AG10803 (cell line): ENCODE results near the gene ADAMTS20.

Source experiments
- DNase-seq: peaks from one replicate; pipeline ENCODE4 v3.0.0; 2010; ENCODE audit warnings: low read depth
- H3K4me3 ChIP-seq: 2 replicates; pipeline ENCODE4 v1.5.1; 2011; ENCODE audit warnings: mild to moderate bottlenecking, low read length, control low read depth
- TF ChIP-seq, protein P1 (sequence below): conservative IDR thresholded peaks from 2 replicates; pipeline ENCODE4 v1.5.1; 2011; ENCODE audit warnings: mild to moderate bottlenecking, low read length, control low read depth, inconsistent platforms

Gene ADAMTS20

DNA sequence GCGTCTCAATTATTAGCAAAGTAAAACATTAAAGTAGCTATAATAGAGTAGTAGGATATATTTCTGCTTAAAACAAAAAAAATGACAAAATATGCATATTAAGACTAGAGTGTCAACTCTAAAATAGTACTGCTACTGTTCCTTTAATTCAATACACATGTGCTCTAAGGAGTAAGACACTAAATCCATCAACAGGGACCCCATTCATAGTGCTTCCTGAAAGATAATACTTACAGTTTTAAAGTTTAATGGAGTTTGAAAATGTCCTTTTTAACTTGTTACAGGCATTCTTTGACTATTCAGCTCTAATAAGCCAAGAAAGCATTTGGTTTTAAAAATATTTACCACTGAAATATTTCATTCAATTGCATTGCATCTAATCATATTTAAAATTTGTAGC, 145.2 kb downstream of the ADAMTS20 start:
- TF ChIP-seq, protein P1, sequence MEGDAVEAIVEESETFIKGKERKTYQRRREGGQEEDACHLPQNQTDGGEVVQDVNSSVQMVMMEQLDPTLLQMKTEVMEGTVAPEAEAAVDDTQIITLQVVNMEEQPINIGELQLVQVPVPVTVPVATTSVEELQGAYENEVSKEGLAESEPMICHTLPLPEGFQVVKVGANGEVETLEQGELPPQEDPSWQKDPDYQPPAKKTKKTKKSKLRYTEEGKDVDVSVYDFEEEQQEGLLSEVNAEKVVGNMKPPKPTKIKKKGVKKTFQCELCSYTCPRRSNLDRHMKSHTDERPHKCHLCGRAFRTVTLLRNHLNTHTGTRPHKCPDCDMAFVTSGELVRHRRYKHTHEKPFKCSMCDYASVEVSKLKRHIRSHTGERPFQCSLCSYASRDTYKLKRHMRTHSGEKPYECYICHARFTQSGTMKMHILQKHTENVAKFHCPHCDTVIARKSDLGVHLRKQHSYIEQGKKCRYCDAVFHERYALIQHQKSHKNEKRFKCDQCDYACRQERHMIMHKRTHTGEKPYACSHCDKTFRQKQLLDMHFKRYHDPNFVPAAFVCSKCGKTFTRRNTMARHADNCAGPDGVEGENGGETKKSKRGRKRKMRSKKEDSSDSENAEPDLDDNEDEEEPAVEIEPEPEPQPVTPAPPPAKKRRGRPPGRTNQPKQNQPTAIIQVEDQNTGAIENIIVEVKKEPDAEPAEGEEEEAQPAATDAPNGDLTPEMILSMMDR, result no peak
- no peak for DNase-seq

DNA sequence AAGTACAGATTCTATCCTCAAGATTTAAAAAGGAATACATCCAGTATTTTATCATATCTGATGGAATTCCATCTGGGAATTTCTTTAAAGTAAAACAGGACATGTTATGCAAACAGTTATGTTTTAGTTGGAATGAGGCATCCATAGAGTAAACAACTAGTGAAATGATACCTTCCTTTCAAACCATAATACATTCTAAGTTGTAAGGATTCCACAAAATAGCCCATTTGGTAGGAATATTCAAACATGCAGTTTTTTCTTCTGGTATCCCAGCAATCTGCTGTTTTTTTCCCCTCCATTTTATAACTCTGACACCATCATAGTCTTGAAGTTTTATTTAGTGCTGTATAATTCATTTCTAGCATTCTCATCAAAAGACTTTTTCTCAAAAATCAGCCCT, 149.6 kb downstream of the ADAMTS20 start:
- TF ChIP-seq, protein P1, result no peak
- no peak for DNase-seq
- no peak overlapping the region for H3K4me3 ChIP-seq

More for the DNA sequence above, 145.2 kb downstream of the ADAMTS20 start:
- no peak overlapping the region for H3K4me3 ChIP-seq

DNA sequence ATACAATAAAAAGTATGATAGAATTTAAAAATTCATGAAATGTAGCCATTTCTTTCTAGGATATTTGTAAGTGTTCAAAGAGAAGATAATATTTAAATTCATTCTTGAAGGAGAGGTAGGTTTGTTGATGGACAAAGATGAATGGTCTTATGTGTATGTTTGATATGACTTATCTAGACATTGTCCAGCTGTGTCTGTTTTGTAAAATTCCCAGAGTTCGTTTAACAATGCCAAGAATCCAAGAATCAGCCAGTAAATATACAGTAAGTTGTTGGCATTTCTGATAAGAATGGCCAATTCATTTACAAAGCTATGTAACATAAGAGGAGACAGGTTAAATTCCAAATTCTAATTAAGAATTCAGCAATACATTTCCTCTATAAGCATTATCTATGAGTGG, 150.9 kb downstream of the ADAMTS20 start:
- TF ChIP-seq, protein P1, result no peak
- DNase-seq, result no peak
- no peak overlapping the region for H3K4me3 ChIP-seq

DNA sequence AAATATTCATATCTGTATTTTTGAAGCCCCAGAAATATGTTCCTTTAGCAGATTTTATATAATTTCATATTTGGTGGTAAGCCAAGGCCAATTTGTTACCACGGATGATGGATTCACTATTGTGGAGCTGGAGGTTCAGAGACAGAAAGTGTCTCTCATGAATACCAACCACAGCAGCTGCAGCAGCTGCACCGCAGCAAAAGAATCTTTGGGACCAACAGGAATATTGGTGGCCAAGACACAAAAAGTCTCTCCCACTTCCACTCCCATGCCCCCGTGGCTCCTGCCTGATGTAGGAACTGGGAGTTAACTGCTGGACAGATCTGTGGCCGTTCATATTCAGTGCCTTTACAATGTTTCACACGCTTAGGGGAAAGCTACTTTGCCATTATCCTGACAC, 155.3 kb downstream of the ADAMTS20 start:
- no peak for DNase-seq
- TF ChIP-seq, protein P1, result no peak
- no peak overlapping the region for H3K4me3 ChIP-seq

DNA sequence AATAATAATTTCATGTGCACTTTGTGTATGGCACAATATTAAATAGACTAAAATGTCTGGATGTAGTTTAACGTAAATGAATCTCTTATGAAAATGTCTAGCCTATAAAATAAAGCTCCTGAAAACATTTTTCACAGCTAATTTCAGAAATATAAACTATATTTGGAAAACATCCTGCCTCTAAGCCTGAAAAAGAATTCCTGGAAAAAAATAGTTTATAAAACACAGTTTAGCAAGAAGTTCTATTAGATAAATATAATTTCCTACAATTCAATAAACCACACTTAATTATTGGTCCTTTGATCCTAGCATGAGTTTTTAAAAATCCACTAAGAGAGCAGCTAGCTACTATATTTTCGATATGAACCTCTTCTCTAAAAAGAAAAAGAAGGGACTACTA, 159.9 kb downstream of the ADAMTS20 start:
- no peak for DNase-seq
- TF ChIP-seq, protein P1, result no peak
- H3K4me3 ChIP-seq, result no peak overlapping the region

DNA sequence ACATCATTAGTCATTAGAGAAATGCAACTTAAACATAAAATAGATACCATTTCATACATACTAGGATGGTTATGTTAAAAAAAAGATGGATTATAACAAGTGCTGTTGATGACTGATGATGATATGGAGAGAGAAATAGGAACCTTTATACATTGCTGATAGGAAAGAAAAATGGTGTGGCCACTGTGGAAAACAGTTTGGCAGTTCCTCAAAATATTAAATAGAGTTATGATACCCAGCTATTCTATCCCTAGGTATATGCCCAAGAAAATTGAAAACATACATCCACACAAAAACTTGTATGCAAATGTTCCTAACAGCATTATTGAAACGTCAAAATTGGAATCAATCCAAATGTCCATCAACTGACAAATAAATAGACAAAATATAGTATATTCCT, 170.1 kb downstream of the ADAMTS20 start:
- no peak for DNase-seq
- TF ChIP-seq, protein P1, result no peak
- no peak overlapping the region for H3K4me3 ChIP-seq

DNA sequence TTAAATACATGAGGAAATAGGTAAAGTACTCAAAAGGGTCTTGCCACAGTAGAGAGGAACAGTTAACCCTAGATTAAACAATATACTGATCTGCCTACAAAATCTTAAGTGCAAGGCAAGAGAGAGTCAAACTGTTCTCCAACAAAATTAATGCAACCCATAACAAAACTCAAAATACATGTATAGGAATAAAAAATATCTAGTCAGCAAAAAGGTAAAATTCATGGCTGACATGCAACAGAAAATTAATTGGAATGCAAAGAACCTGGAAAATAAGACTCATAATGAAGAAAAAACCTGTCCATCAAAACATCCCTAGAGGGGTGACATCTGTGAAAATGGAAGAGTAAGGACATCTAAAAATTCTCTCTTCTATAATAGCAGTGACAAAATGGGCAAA, 173.6 kb downstream of the ADAMTS20 start:
- H3K4me3 ChIP-seq, result no peak overlapping the region
- TF ChIP-seq, protein P1, result no peak

More for the DNA sequence above, 173.6 kb downstream of the ADAMTS20 start:
- no peak for DNase-seq
